Keratinocyte (primary cell): ENCODE results near the gene FAM124A. TPM values are rescaled to one million over a fixed set of nuclear protein-coding genes. Genes with fewer than 3 reads are reported as not detected.

ENCODE experiments used
- DNase-seq: peaks from one replicate; pipeline ENCODE4 v3.0.0-alpha.2; 2011; ENCODE audit warnings: low read depth, missing footprints, low spot score
- FAIRE-seq: peaks from 2 replicates; lab custom pipeline; 2011; peaks lifted over from hg19 to GRCh38; lab: Jason Lieb, UNC
- H2AFZ ChIP-seq: 2 replicates; pipeline ENCODE4 v1.6.0; 2012; ENCODE audit warnings: low read length, control low read depth, inconsistent platforms; ENCODE audit not compliant: control insufficient read depth
- H3K27ac ChIP-seq: 2 replicates; pipeline ENCODE4 v1.5.1; 2011; ENCODE audit warnings: low read length; ENCODE audit not compliant: control insufficient read depth, insufficient read depth
- H3K27me3 ChIP-seq: 3 replicates; pipeline ENCODE4 v1.6.0; 2011; ENCODE audit warnings: low read length; ENCODE audit not compliant: control insufficient read depth, insufficient read depth; ENCODE audit errors: extremely low read depth
- H3K36me3 ChIP-seq, 2 experiments: 2 replicates in 1 of 2; 3 replicates in 1 of 2; pipeline ENCODE4 v1.5.1; 2011; ENCODE audit warnings: low read length in 2 of 2, mild to moderate bottlenecking in 1 of 2; ENCODE audit not compliant: control insufficient read depth in 2 of 2, insufficient read depth in 2 of 2; ENCODE audit errors: extremely low read depth in 1 of 2
- H3K4me1 ChIP-seq: 3 replicates; pipeline ENCODE4 v1.5.1; 2011; ENCODE audit warnings: low read length; ENCODE audit not compliant: control insufficient read depth, insufficient read depth; ENCODE audit errors: extremely low read depth
- H3K4me2 ChIP-seq: 3 replicates; pipeline ENCODE4 v1.6.0; 2011; ENCODE audit warnings: low read depth, low read length; ENCODE audit not compliant: control insufficient read depth, insufficient read depth; ENCODE audit errors: extremely low read depth
- H3K4me3 ChIP-seq, 3 experiments: fragments of 200-600 bp in 1 of 3; sonication (generic) in 1 of 3; 2 replicates in 2 of 3; 3 replicates in 1 of 3; pipeline ENCODE4 v1.5.1; 2011 to 2016; ENCODE audit warnings: low read length in 3 of 3, mild to moderate bottlenecking in 3 of 3, control low read depth in 2 of 3, inconsistent platforms in 1 of 3, low read depth in 1 of 3, mixed read lengths in 1 of 3, mixed run types in 1 of 3, moderate library complexity in 1 of 3; ENCODE audit not compliant: control insufficient read depth in 2 of 3, insufficient read depth in 2 of 3; ENCODE audit errors: extremely low read depth in 1 of 3
- H3K79me2 ChIP-seq: 2 replicates; pipeline ENCODE4 v1.6.0; 2012; ENCODE audit warnings: low read length; ENCODE audit not compliant: control insufficient read depth, insufficient read depth
- H3K9ac ChIP-seq: 3 replicates; pipeline ENCODE4 v1.6.0; 2011; ENCODE audit warnings: low read length; ENCODE audit not compliant: control insufficient read depth, insufficient read depth; ENCODE audit errors: extremely low read depth
- H3K9me1 ChIP-seq: 3 replicates; pipeline ENCODE4 v1.6.0; 2011; ENCODE audit warnings: low read length; ENCODE audit not compliant: control insufficient read depth, insufficient read depth; ENCODE audit errors: extremely low read depth
- H3K9me3 ChIP-seq: 2 replicates; pipeline ENCODE4 v1.5.1; 2012; ENCODE audit warnings: low read depth, low read length; ENCODE audit not compliant: control insufficient read depth
- H4K20me1 ChIP-seq: 3 replicates; pipeline ENCODE4 v1.6.0; 2011; ENCODE audit warnings: low read length; ENCODE audit not compliant: control insufficient read depth, insufficient read depth; ENCODE audit errors: extremely low read depth
- CTCF ChIP-seq, 3 experiments: IDR thresholded peaks in 1 of 3; conservative IDR thresholded peaks in 1 of 3; optimal IDR thresholded peaks in 1 of 3; 2 replicates in 2 of 3; 3 replicates in 1 of 3; pipeline versions ENCODE3 to v1.5.1; 2011; ENCODE audit warnings: low read length in 3 of 3, mild to moderate bottlenecking in 3 of 3, moderate library complexity in 2 of 3, control low read depth in 1 of 3, inconsistent platforms in 1 of 3; ENCODE audit not compliant: insufficient read depth in 2 of 3; ENCODE audit errors: extremely low read depth in 1 of 3
- EZH2 ChIP-seq: IDR thresholded peaks from one replicate; pipeline ENCODE4 v1.6.1; 2012; ENCODE audit warnings: inconsistent platforms, mild to moderate bottlenecking, low read length, moderate library complexity
- dilution Hi-C: fragments of 300-500 bp; cut with MboI; formaldehyde crosslinking; loops from one replicate; pipeline ENCODE4 v1.7.0; 2020; ENCODE audit warnings: low sequenced_read_pairs; ENCODE audit not compliant: extremely low pct_ligation_motif_present
- polyA plus RNA-seq, 5 experiments: library from polyadenylated mRNA; depleted of rRNA in 3 of 5; stranded (reverse) in 3 of 5; stranded (forward) in 1 of 5; unstranded in 1 of 5; fragments of >200 nt; gene quantifications; 1 replicate in 1 of 5; 2 replicates in 3 of 5; 3 replicates in 1 of 5; pipeline versions ENCODE4 v1.2.1 to v1.2.3, GENCODE V29; 2011 to 2012; ENCODE audit warnings: missing spikeins in 2 of 5, low read depth in 1 of 5, low replicate concordance in 1 of 5

The FAM124A gene
- polyA plus RNA-seq, 1 donor (not counting 4 experiments of a cell fraction or from before 2014, with no cell fraction given) = 0.05 TPM

- Histone ChIP-seq H3K79me2 (no peaks in the 10 kb centered on the region), H3K27ac (no peak overlapping the region), H4K20me1 (no peaks in the 10 kb centered on the region), H3K9ac (no peak overlapping the region), H3K36me3 (no peaks in the 10 kb centered on the region), H2AFZ (no peak overlapping the region), H3K4me2 (no peak overlapping the region), H3K4me1 (no peaks in the 10 kb centered on the region), H3K27me3 (peaks cover 8% of the 10 kb centered on the region), H3K9me1 (no peaks in the 10 kb centered on the region), H3K4me3 (no peak overlapping the region), H3K9me3 (no peaks in the 10 kb centered on the region)
- TF ChIP-seq CTCF (optimal IDR thresholded peaks at IDR 0.05 in 1 of 3, IDR thresholded peaks at IDR 0.05 in 1 of 3, conservative IDR thresholded peaks at IDR 0.05 in 1 of 3; ENCODE audit: extremely low read depth in 1 of 3, insufficient read depth in 2 of 3, low read length in 3 of 3) (no peak), EZH2 (no peak)
- FAIRE-seq (no peak), DNase-seq (no peak)
- dilution Hi-C loops = no loop called here
Measured at GRCh38 chr13:51275101-51275500, 52.9 kb downstream of the FAM124A start.

- H3K79me2 ChIP-seq = no peaks in the 10 kb centered on the region
- H3K4me2 ChIP-seq = no peak overlapping the region
- no peak overlapping the region for H3K4me3 ChIP-seq
- H4K20me1 ChIP-seq = no peaks in the 10 kb centered on the region
- DNase-seq = no peak
- no peak overlapping the region for H3K9ac ChIP-seq
- no peak overlapping the region for H2AFZ ChIP-seq
- no peaks in the 10 kb centered on the region for H3K4me1 ChIP-seq
- dilution Hi-C loops = no loop called here
- no peak for FAIRE-seq
- TF ChIP-seq CTCF (optimal IDR thresholded peaks at IDR 0.05 in 1 of 3, IDR thresholded peaks at IDR 0.05 in 1 of 3, conservative IDR thresholded peaks at IDR 0.05 in 1 of 3; ENCODE audit: extremely low read depth in 1 of 3, insufficient read depth in 2 of 3, low read length in 3 of 3) (no peak), EZH2 (no peak)
- no peaks in the 10 kb centered on the region for H3K9me1 ChIP-seq
- no peaks in the 10 kb centered on the region for H3K9me3 ChIP-seq
- H3K36me3 ChIP-seq = no peaks in the 10 kb centered on the region
- H3K27ac ChIP-seq = no peak overlapping the region
- H3K27me3 ChIP-seq = peaks cover 8% of the 10 kb centered on the region
Measured at GRCh38 chr13:51276636-51277035, 54.4 kb downstream of the FAM124A start.
